K562 (cell line): ENCODE measurements around the gene PPP1R13L. TPM values are rescaled to one million over a fixed set of nuclear protein-coding genes. Genes with fewer than 3 reads are reported as not detected.

ENCODE experiments used
- ETV5 ChIP-seq: sonication (generic); formaldehyde crosslinking; IDR thresholded peaks from 2 replicates; pipeline ENCODE4 v1.4.0; 2020; ENCODE audit warnings: low read depth, mild to moderate bottlenecking, missing genetic modification reagents
- POLR2AphosphoS2 ChIP-seq: IDR thresholded peaks from 2 replicates; pipeline ENCODE4 v1.6.1; 2012; ENCODE audit warnings: low read length, improper control_type of control experiment
- SIX5 ChIP-seq, 2 experiments: IDR thresholded peaks; 2 replicates each; pipeline ENCODE4 v1.6.1; 2011; ENCODE audit warnings: low read length in 2 of 2, borderline replicate concordance in 1 of 2, low read depth in 1 of 2, mild to moderate bottlenecking in 1 of 2, moderate library complexity in 1 of 2; ENCODE audit not compliant: insufficient read depth in 1 of 2
- ZNF124 ChIP-seq: sonication (generic); formaldehyde crosslinking; IDR thresholded peaks from 2 replicates; pipeline ENCODE4 v1.8.1; 2022; ENCODE audit warnings: missing genetic modification reagents
- polyA plus RNA-seq, 8 experiments: library from polyadenylated mRNA; depleted of rRNA in 4 of 8; stranded (reverse) in 5 of 8; unstranded in 3 of 8; fragments of >200 nt; fragmentation: Nextera tagmentation in 2 of 8; fragmentation: Illumina TruSeq in 1 of 8; extraction: Ambion mirVana in 2 of 8; extraction: Trizol in 1 of 8; gene quantifications; 2 replicates each; pipeline versions ENCODE4 v1.2.1 to v1.2.3, GENCODE V29; 2011 to 2014; ENCODE audit warnings: inconsistent platforms in 1 of 8, missing spikeins in 1 of 8
- total RNA-seq, 7 experiments: library from RNA; depleted of rRNA in 6 of 7; stranded (reverse); fragments of >200 nt in 6 of 7; fragmentation: Illumina TruSeq in 2 of 7; extraction: Trizol in 2 of 7; gene quantifications; 2 replicates each; pipeline versions ENCODE4 v1.2.1 to v1.2.3, GENCODE V29; 2011 to 2021; ENCODE audit warnings: low replicate concordance in 1 of 7
- TF ChIP-seq, protein P1 (sequence below): fragments of 250-450 bp; sonication (Bioruptor Pico); IDR thresholded peaks from 2 replicates; pipeline ENCODE4 v1.4.0; 2020; ENCODE audit warnings: mild to moderate bottlenecking, moderate library complexity
- TF ChIP-seq, protein P2 (sequence below): sonication (generic); formaldehyde crosslinking; IDR thresholded peaks from 2 replicates; pipeline ENCODE4 v1.8.0; 2022; ENCODE audit warnings: mild to moderate bottlenecking, missing genetic modification reagents
- TF ChIP-seq, protein P3 (sequence below): fragments of 450-650 bp; IDR thresholded peaks from 2 replicates; pipeline ENCODE4 v1.6.1; 2016; ENCODE audit warnings: borderline replicate concordance
- TF ChIP-seq, protein P4 (sequence below), 2 experiments: fragments of 450-650 bp; formaldehyde crosslinking in 1 of 2; IDR thresholded peaks; 2 replicates each; pipeline versions ENCODE4 v1.4.0 to v1.6.1; 2014 to 2020; ENCODE audit warnings: mild to moderate bottlenecking in 2 of 2, borderline replicate concordance in 1 of 2, low read depth in 1 of 2

The PPP1R13L gene
- total and polyA plus RNA-seq, 9 of the 15 experiments (the other 6 are each of a cell fraction or from before 2014, with no cell fraction given), result 0.32 to 6.7 (median 2.0) TPM

DNA sequence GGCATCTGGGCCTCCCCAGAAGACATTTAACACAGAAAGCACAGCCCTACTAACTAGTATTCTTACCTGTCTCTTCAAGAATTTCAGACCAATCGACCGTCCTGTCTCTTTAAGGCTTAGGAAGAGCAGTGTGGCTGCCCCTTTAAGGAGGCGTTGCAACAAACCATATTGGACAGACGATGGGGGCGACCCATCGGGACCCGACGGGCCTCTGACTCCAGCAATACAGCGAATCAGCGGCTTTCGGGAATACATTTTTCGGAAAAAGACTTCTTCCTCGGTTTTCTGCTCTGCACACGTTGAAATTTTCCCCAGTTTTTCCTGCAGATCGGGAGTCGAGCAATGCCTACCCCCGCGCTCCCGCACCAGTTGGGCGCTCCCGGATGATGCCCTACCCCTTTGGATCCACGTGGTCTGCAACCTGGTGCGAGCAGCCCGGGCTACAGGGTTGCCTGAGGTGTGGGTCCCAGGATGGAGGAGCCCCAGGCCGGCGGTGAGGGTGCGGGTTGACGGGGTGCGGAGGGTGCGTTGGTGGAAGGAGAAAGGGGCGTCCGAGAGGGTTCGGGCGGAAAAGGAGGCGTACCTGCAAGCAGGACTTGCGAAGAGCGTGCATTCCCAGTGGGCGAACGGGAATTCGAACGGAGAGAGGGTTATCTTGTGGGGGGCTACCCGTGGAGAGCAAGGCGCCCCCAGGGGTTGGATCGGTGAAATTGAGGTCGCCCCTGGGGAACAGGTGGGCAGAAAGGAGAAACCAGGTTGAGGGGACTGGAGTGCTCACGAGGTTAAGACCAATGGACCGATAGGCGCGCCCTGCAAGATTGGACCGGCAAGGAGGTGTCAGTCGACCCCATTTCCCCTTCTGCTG, 1.6 kb upstream of the PPP1R13L start, which contains the start of gene POLR1G (continued):
- TF ChIP-seq, protein P1, sequence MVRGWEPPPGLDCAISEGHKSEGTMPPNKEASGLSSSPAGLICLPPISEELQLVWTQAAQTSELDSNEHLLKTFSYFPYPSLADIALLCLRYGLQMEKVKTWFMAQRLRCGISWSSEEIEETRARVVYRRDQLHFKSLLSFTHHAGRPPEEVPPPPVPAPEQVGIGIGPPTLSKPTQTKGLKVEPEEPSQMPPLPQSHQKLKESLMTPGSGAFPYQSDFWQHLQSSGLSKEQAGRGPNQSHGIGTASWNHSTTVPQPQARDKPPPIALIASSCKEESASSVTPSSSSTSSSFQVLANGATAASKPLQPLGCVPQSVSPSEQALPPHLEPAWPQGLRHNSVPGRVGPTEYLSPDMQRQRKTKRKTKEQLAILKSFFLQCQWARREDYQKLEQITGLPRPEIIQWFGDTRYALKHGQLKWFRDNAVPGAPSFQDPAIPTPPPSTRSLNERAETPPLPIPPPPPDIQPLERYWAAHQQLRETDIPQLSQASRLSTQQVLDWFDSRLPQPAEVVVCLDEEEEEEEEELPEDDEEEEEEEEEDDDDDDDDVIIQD (CRISPR knock-in tag), result no peak
- TF ChIP-seq ETV5 (CRISPR knock-in tag) (peak; percentile 18; the same call in 1 of the 2 replicates), SIX5 (IDR thresholded peaks at IDR 0.05; ENCODE audit: borderline replicate concordance in 1 of 2, insufficient read depth in 1 of 2, low read depth in 1 of 2, low read length in 2 of 2) (peak; percentile 41 to 46; a peak in 3 of 4 replicates), ZNF124 (CRISPR knock-in tag) (no peak), POLR2AphosphoS2 (peak; percentile 44; the same call in 1 of the 2 replicates)
- TF ChIP-seq, protein P2, sequence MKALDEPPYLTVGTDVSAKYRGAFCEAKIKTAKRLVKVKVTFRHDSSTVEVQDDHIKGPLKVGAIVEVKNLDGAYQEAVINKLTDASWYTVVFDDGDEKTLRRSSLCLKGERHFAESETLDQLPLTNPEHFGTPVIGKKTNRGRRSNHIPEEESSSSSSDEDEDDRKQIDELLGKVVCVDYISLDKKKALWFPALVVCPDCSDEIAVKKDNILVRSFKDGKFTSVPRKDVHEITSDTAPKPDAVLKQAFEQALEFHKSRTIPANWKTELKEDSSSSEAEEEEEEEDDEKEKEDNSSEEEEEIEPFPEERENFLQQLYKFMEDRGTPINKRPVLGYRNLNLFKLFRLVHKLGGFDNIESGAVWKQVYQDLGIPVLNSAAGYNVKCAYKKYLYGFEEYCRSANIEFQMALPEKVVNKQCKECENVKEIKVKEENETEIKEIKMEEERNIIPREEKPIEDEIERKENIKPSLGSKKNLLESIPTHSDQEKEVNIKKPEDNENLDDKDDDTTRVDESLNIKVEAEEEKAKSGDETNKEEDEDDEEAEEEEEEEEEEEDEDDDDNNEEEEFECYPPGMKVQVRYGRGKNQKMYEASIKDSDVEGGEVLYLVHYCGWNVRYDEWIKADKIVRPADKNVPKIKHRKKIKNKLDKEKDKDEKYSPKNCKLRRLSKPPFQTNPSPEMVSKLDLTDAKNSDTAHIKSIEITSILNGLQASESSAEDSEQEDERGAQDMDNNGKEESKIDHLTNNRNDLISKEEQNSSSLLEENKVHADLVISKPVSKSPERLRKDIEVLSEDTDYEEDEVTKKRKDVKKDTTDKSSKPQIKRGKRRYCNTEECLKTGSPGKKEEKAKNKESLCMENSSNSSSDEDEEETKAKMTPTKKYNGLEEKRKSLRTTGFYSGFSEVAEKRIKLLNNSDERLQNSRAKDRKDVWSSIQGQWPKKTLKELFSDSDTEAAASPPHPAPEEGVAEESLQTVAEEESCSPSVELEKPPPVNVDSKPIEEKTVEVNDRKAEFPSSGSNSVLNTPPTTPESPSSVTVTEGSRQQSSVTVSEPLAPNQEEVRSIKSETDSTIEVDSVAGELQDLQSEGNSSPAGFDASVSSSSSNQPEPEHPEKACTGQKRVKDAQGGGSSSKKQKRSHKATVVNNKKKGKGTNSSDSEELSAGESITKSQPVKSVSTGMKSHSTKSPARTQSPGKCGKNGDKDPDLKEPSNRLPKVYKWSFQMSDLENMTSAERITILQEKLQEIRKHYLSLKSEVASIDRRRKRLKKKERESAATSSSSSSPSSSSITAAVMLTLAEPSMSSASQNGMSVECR (CRISPR knock-in tag), result peak; percentile 99
- TF ChIP-seq, protein P3, sequence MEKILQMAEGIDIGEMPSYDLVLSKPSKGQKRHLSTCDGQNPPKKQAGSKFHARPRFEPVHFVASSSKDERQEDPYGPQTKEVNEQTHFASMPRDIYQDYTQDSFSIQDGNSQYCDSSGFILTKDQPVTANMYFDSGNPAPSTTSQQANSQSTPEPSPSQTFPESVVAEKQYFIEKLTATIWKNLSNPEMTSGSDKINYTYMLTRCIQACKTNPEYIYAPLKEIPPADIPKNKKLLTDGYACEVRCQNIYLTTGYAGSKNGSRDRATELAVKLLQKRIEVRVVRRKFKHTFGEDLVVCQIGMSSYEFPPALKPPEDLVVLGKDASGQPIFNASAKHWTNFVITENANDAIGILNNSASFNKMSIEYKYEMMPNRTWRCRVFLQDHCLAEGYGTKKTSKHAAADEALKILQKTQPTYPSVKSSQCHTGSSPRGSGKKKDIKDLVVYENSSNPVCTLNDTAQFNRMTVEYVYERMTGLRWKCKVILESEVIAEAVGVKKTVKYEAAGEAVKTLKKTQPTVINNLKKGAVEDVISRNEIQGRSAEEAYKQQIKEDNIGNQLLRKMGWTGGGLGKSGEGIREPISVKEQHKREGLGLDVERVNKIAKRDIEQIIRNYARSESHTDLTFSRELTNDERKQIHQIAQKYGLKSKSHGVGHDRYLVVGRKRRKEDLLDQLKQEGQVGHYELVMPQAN, result peak; percentile 100
- TF ChIP-seq, protein P4, sequence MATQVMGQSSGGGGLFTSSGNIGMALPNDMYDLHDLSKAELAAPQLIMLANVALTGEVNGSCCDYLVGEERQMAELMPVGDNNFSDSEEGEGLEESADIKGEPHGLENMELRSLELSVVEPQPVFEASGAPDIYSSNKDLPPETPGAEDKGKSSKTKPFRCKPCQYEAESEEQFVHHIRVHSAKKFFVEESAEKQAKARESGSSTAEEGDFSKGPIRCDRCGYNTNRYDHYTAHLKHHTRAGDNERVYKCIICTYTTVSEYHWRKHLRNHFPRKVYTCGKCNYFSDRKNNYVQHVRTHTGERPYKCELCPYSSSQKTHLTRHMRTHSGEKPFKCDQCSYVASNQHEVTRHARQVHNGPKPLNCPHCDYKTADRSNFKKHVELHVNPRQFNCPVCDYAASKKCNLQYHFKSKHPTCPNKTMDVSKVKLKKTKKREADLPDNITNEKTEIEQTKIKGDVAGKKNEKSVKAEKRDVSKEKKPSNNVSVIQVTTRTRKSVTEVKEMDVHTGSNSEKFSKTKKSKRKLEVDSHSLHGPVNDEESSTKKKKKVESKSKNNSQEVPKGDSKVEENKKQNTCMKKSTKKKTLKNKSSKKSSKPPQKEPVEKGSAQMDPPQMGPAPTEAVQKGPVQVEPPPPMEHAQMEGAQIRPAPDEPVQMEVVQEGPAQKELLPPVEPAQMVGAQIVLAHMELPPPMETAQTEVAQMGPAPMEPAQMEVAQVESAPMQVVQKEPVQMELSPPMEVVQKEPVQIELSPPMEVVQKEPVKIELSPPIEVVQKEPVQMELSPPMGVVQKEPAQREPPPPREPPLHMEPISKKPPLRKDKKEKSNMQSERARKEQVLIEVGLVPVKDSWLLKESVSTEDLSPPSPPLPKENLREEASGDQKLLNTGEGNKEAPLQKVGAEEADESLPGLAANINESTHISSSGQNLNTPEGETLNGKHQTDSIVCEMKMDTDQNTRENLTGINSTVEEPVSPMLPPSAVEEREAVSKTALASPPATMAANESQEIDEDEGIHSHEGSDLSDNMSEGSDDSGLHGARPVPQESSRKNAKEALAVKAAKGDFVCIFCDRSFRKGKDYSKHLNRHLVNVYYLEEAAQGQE (IDR thresholded peaks at IDR 0.05; ENCODE audit: borderline replicate concordance), result no peak
- TF ChIP-seq, protein P4 (CRISPR knock-in tag; IDR thresholded peaks at IDR 0.05; ENCODE audit: low read depth), result peak; percentile 48; the same call in 1 of the 2 replicates
